Spleen (tissue), 13 donors: Measurements from ENCODE around the gene TNFRSF14. TPM values are rescaled to one million over a fixed set of nuclear protein-coding genes. Genes with fewer than 3 reads are reported as not detected.

Source experiments
- DNase-seq: peaks from one replicate; pipeline ENCODE4 v3.0.0-alpha.2; 2020
- H3K27ac ChIP-seq, 8 donors: fragments of 200-600 bp; sonication (generic) in 7 of 8; 1 replicate in 4 of 8; 2 replicates in 4 of 8; pipeline versions ENCODE4 v1.5.0 to v1.8.0; 2016 to 2021; ENCODE audit warnings: inconsistent platforms in 4 of 8, mild to moderate bottlenecking in 4 of 8, moderate library complexity in 1 of 8
- H3K27me3 ChIP-seq, 7 donors: fragments of 200-600 bp; sonication (generic) in 6 of 7; replicated peaks in 1 of 7; 1 replicate in 4 of 7; 2 replicates in 3 of 7; pipeline versions ENCODE4 v1.5.0 to v1.8.0; 2016 to 2021; ENCODE audit warnings: inconsistent platforms in 3 of 7, mild to moderate bottlenecking in 1 of 7
- H3K36me3 ChIP-seq, 6 donors: fragments of 200-600 bp; sonication (generic) in 5 of 6; 1 replicate in 4 of 6; 2 replicates in 2 of 6; pipeline versions ENCODE4 v1.5.0 to v1.8.0; 2016 to 2021; ENCODE audit warnings: inconsistent platforms in 2 of 6
- H3K4me1 ChIP-seq, 6 donors: fragments of 200-600 bp; sonication (generic) in 5 of 6; 1 replicate in 3 of 6; 2 replicates in 3 of 6; pipeline versions ENCODE4 v1.5.0 to v1.8.0; 2016 to 2021; ENCODE audit warnings: inconsistent platforms in 3 of 6
- H3K4me3 ChIP-seq, 8 donors: fragments of 200-600 bp; sonication (generic) in 7 of 8; 1 replicate in 4 of 8; 2 replicates in 4 of 8; pipeline versions ENCODE4 v1.5.0 to v1.8.0; 2016 to 2021; ENCODE audit warnings: inconsistent platforms in 4 of 8, mild to moderate bottlenecking in 4 of 8, moderate library complexity in 2 of 8
- H3K9me3 ChIP-seq, 8 donors: fragments of 200-600 bp; sonication (generic) in 7 of 8; 1 replicate in 4 of 8; 2 replicates in 4 of 8; pipeline versions ENCODE4 v1.5.0 to v1.8.0; 2016 to 2021; ENCODE audit warnings: inconsistent platforms in 4 of 8
- CTCF ChIP-seq, 11 experiments: fragments of 200-600 bp in 7 of 11; fragments of 450-650 bp in 4 of 11; sonication (generic) in 4 of 11; IDR thresholded peaks in 8 of 11; conservative IDR thresholded peaks in 3 of 11; 1 replicate in 7 of 11; 2 replicates in 4 of 11; pipeline versions ENCODE4 v1.4.0 to v1.8.0; 2016 to 2021; ENCODE audit warnings: antibody characterized with exemption in 11 of 11, inconsistent platforms in 4 of 11, mild to moderate bottlenecking in 1 of 11
- POLR2A ChIP-seq, 3 donors: fragments of 450-650 bp; IDR thresholded peaks; one replicate each; pipeline ENCODE4 v1.5.1; 2017; ENCODE audit warnings: antibody characterized with exemption in 3 of 3, mild to moderate bottlenecking in 1 of 3
- POLR2AphosphoS5 ChIP-seq, 3 donors: sonication (generic); formaldehyde crosslinking; IDR thresholded peaks; one replicate each; pipeline ENCODE4 v1.5.1; 2017; ENCODE audit warnings: antibody characterized with exemption in 3 of 3
- WGBS, 5 donors: extraction: QIAGEN DNeasy Blood & Tissue Kit in 3 of 5; methylation state at CpG; one replicate each; pipeline versions ENCODE4 v1.1.5 to v1.1.7; 2013 to 2018; 5-methylcytosine and 5-hydroxymethylcytosine counted together
- intact Hi-C: fragments of 100-400 bp; cut with DNase I; formaldehyde crosslinking; loops from one replicate; pipeline ENCODE4 v1.15.0; 2023; ENCODE audit warnings: low total_unique reads
- long read RNA-seq, 2 donors: transcript quantifications; one replicate each; lab custom pipeline, GENCODE V29; 2026
- polyA plus RNA-seq, 3 donors: library from polyadenylated mRNA; stranded (reverse); fragments of 200-250 nt; gene quantifications; one replicate each; pipeline ENCODE4 v1.2.1, GENCODE V29; 2013
- total RNA-seq, 7 donors: library from RNA; depleted of rRNA in 3 of 7; stranded (reverse); fragments of >200 nt in 3 of 7; fragmentation: NEBNext Ultra II Directional in 4 of 7; extraction: Animal tissue kit (Norgen Biotek cat#: 25700) in 4 of 7; gene quantifications; one replicate each; pipeline versions ENCODE4 v1.1.0 to v1.2.1, GENCODE V29; 2016 to 2021
- donor health status: healthy with polysubstance abuse.
- donor health status: DM: no; HTN: no; CAD: no; lungs with moderate emphysema.
- donor health status: DM: no; HTN: no; CAD: no.
- donor health status: Bipolar disorder and iron deficiency.
- donor health status: healthy.
- donor health status: DM: no; HTN: no; CAD: no.
- donor health status: DM: yes; HTN: yes; CAD: no.

The TNFRSF14 gene
- total RNA-seq, result 100 to 1,000 TPM; 146 to 203 (median 190) TPM
- polyA plus RNA-seq, result 100 to 1,000 TPM; 167 to 366 (median 302) TPM
- long read RNA-seq, donor 1, transcript TNFRSF14-201 (8 exons, 1,707 nt), result major isoform, 10 of 12 reads
- long read RNA-seq, donor 1, partial matches to known transcripts, result 0 of 12 reads
- long read RNA-seq, donor 1, other reads (novel, unspliced or antisense), result 0 of 12 reads
- long read RNA-seq, donor 2, transcript TNFRSF14-201 (8 exons, 1,707 nt), result major isoform, 11 of 23 reads
- long read RNA-seq, donor 2, transcript TNFRSF14-214 (3 exons, 957 nt), result minor isoform, 5 of 23 reads
- long read RNA-seq, donor 2, partial matches to known transcripts, result 7 of 23 reads
- long read RNA-seq, donor 2, other reads (novel, unspliced or antisense), result 0 of 23 reads

GRCh38 chr1:2556277-2556677, at the start of gene TNFRSF14:
TNFRSF14 (plus strand) TSS chr1:2556371; CDS start chr1:2556665, 294 bp downstream.
- TF ChIP-seq POLR2AphosphoS5 (IDR thresholded peaks at IDR 0.05) (peak in 2 of 3 donors; percentile 45 to 74), POLR2A (IDR thresholded peaks at IDR 0.05) (no peak), CTCF (IDR thresholded peaks at IDR 0.05 in 8 of 11, conservative IDR thresholded peaks at IDR 0.05 in 3 of 11) (peak in 4 of 11 experiments; percentile 38 to 55 (median 53))
- peak within 1 kb of the TSS; percentile 60 to 95 (median 74) for H3K4me3 ChIP-seq
- peak; percentile 94 for DNase-seq
- peaks cover 0 to 38% (median 35%) of the 10 kb centered on the region in 6 donors for H3K36me3 ChIP-seq
- intact Hi-C loops, result no loop called here
- 0 to 4% (median 0%) methylated on average over 15 to 16 of the region's 16 CpGs for WGBS, 5 donors
- H3K9me3 ChIP-seq, result no peaks in the 10 kb centered on the region
- H3K27me3 ChIP-seq, result no peaks in the 10 kb centered on the region
- H3K4me1 ChIP-seq, result peaks cover 37 to 80% (median 60%) of the 10 kb centered on the region in 6 donors
- peak within 1 kb of the TSS; percentile 96 to 99 (median 98) for H3K27ac ChIP-seq

- Histone ChIP-seq H3K4me1 (peaks cover 0 to 41% (median 15%) of the 10 kb centered on the region in 6 donors), H3K4me3 (no peak overlapping the region), H3K27me3 (peaks cover 0 to 36% (median 13%) of the 10 kb centered on the region in 7 donors), H3K27ac (no peak overlapping the region), H3K36me3 (peaks cover 6 to 52% (median 49%) of the 10 kb centered on the region in 6 donors), H3K9me3 (no peaks in the 10 kb centered on the region)
- no peak for DNase-seq
- 63 to 77% (median 68%) methylated on average over 9 to 15 of the region's 15 CpGs for WGBS, 5 donors
- TF ChIP-seq POLR2A (IDR thresholded peaks at IDR 0.05), result no peak
- TF ChIP-seq POLR2AphosphoS5 (IDR thresholded peaks at IDR 0.05), result peak; percentile 29 to 78 (median 41)
- TF ChIP-seq CTCF (IDR thresholded peaks at IDR 0.05 in 8 of 11, conservative IDR thresholded peaks at IDR 0.05 in 3 of 11), result no peak
- intact Hi-C loops, result no loop called here
Measured at GRCh38 chr1:2506901-2507565, 49.1 kb upstream of the TNFRSF14 start.

- no peaks in the 10 kb centered on the region for H3K9me3 ChIP-seq
Measured at GRCh38 chr1:2507744-2508155, 48.4 kb upstream of the TNFRSF14 start.

More at GRCh38 chr1:2507744-2508155, 48.4 kb upstream of the TNFRSF14 start:
- intact Hi-C loops, result no loop called here
- 78 to 92% (median 91%) methylated on average over 3 to 6 of the region's 6 CpGs for WGBS, 5 donors
- H3K4me3 ChIP-seq, result no peak overlapping the region
- TF ChIP-seq POLR2AphosphoS5 (IDR thresholded peaks at IDR 0.05) (no peak), CTCF (IDR thresholded peaks at IDR 0.05 in 8 of 11, conservative IDR thresholded peaks at IDR 0.05 in 3 of 11) (no peak), POLR2A (IDR thresholded peaks at IDR 0.05) (no peak)
- peaks cover 0 to 29% (median 13%) of the 10 kb centered on the region in 7 donors for H3K27me3 ChIP-seq
- peaks cover 6 to 59% (median 56%) of the 10 kb centered on the region in 6 donors for H3K36me3 ChIP-seq
- H3K4me1 ChIP-seq, result peaks cover 0 to 39% (median 15%) of the 10 kb centered on the region in 6 donors
- DNase-seq, result no peak
- H3K27ac ChIP-seq, result no peak overlapping the region
